ENCODE measurements around the gene TBC1D2B. TPM values are rescaled to one million over a fixed set of nuclear protein-coding genes. Genes with fewer than 3 reads are reported as not detected.

Gene TBC1D2B
- total and polyA plus RNA-seq, 2 donors (not counting 3 experiments of a cell fraction or from before 2014, with no cell fraction given): 30.8 to 46.1 TPM

DNA sequence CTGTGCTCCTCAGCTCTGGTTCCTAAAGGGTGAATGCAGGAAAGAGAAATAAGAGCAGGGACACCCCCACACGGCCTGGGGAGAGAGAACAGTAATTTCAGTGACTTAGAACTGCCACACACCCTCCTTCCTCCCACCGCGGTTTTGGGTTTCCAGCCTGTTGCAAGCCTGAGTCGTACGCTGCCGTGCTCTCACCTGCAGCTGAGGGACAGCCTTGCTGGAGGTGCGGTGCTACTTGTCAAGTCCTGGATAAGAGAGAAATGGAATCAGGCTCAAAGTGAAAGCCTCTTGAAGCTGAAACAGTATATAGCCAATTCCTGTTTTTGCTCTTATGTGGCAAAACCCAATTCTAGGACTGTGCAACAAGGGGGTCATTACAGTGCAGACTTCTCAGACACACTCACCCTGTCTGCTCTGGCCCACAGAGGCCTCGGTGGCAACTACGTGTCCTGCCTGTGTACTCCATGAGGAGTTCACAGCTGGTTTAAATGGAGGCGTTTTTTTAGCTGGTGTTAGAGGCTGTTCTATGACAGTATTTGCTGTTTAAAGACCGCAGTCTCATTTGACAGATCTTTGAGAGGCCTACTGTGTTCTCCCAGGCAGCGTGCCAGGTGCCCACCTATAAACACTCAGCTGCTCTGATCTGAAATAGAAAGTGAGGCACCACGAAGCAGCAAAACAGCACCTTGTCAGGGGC lies 42.9 kb downstream of the TBC1D2B start:
- Histone ChIP-seq H4K20me1 (replicated peaks; ENCODE audit: control insufficient read depth, extremely low read depth, insufficient read depth, low read length) (no peaks in the 10 kb centered on the region), H3K9ac (replicated peaks; ENCODE audit: extremely low read depth, insufficient read depth, low read length) (peak overlapping the region; percentile 5), H3K9me1 (replicated peaks; ENCODE audit: control insufficient read depth, extremely low read depth, insufficient read depth, low read length) (no peaks in the 10 kb centered on the region), H3K9me3 (replicated peaks; ENCODE audit: control insufficient read depth, insufficient read depth, low read length) (no peaks in the 10 kb centered on the region), H3K27me3 (ENCODE audit: control insufficient read depth in 2 of 2, insufficient read depth in 2 of 2, low read length in 2 of 2) (no peaks in the 10 kb centered on the region), H3K36me3 (ENCODE audit: control insufficient read depth in 2 of 2, extremely low read depth in 1 of 2, insufficient read depth in 2 of 2, low read length in 2 of 2) (no peaks in the 10 kb centered on the region), H3K79me2 (ENCODE audit: control insufficient read depth, insufficient read depth, low read length) (peaks cover 9% of the 10 kb centered on the region), H2AFZ (ENCODE audit: low read depth, low read length) (no peak overlapping the region), H3K4me1 (ENCODE audit: control insufficient read depth, extremely low read depth, insufficient read depth, low read length) (peaks cover 34% of the 10 kb centered on the region), H3K27ac (ENCODE audit: insufficient read depth, low read depth, low read length) (peak overlapping the region; percentile 65), H3K4me2 (ENCODE audit: insufficient read depth, low read length) (peak overlapping the region; percentile 70), H3K4me3 (replicated peaks in 1 of 3; ENCODE audit: insufficient read depth in 1 of 3, low read depth in 1 of 3, low read length in 3 of 3) (no peak overlapping the region)
- no peak for TF ChIP-seq JUN (IDR thresholded peaks at IDR 0.05; ENCODE audit: borderline replicate concordance, insufficient read depth, insufficient read length, low read depth)
- TF ChIP-seq POLR2A (IDR thresholded peaks at IDR 0.05; ENCODE audit: low read depth, low read length): no peak
- no peak for TF ChIP-seq POLR2AphosphoS5 (IDR thresholded peaks at IDR 0.05; ENCODE audit: insufficient read depth, low read depth, low read length)
- no peak for TF ChIP-seq EZH2 (IDR thresholded peaks at IDR 0.05; ENCODE audit: borderline replicate concordance, low read depth, low read length, severe bottlenecking)
- TF ChIP-seq GATA2 (IDR thresholded peaks at IDR 0.05; ENCODE audit: insufficient read depth, insufficient read length, low read depth, low read length): no peak
- TF ChIP-seq MYC (IDR thresholded peaks at IDR 0.05; ENCODE audit: low read depth, low read length): no peak
- TF ChIP-seq, protein P1, sequence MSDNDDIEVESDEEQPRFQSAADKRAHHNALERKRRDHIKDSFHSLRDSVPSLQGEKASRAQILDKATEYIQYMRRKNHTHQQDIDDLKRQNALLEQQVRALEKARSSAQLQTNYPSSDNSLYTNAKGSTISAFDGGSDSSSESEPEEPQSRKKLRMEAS (IDR thresholded peaks at IDR 0.05; ENCODE audit: insufficient read depth, insufficient read length): no peak
- TF ChIP-seq FOS (IDR thresholded peaks at IDR 0.05; ENCODE audit: borderline replicate concordance, insufficient read depth, low read length): no peak
- TF ChIP-seq CTCF (IDR thresholded peaks at IDR 0.05; ENCODE audit: extremely low read depth in 1 of 2, insufficient read depth in 1 of 2, low read depth in 1 of 2, low read length in 2 of 2): no peak
- intact Hi-C loops (cut with micrococcal nuclease): loop anchor here (1.0 to 2.0 kb wide), 5 partner anchors 16 to 74 kb away; partner anchors contain the start of gene TBC1D2B
- BruUV-seq (replicated peaks): no TSS peak
- dilution Hi-C loops (cut with MboI; ENCODE audit: extremely low pct_ligation_motif_present, low sequenced_read_pairs): no loop called here
- ChIA-PET POLR2A (interaction anchor here (0.6 to 1.0 kb wide), 2 partner anchors 41 to 118 kb away, joined by 3 to 5 read pairs; no protein-coding TSS in a partner anchor), CTCF (interaction anchor here (0.7 to 3.8 kb wide), 18 partner anchors 8 to 79 kb away, joined by 3 to 44 read pairs (median 4); no protein-coding TSS in a partner anchor)
- FAIRE-seq (peak; percentile 4), DNase-seq (ENCODE audit: low read depth, low spot score) (peak; percentile 42)

Measured in endothelial cell of umbilical vein (primary cell).